ENCODE results near the gene PABPC1L2B.

GRCh38 chrX:73028876-73029275 is 26.1 kb downstream of the PABPC1L2B start:
- TF ChIP-seq POLR2A (IDR thresholded peaks at IDR 0.05) (no peak), POLR2AphosphoS5 (IDR thresholded peaks at IDR 0.05) (no peak), EP300 (IDR thresholded peaks at IDR 0.05; ENCODE audit: low read depth) (no peak)
- TF ChIP-seq, protein P1, sequence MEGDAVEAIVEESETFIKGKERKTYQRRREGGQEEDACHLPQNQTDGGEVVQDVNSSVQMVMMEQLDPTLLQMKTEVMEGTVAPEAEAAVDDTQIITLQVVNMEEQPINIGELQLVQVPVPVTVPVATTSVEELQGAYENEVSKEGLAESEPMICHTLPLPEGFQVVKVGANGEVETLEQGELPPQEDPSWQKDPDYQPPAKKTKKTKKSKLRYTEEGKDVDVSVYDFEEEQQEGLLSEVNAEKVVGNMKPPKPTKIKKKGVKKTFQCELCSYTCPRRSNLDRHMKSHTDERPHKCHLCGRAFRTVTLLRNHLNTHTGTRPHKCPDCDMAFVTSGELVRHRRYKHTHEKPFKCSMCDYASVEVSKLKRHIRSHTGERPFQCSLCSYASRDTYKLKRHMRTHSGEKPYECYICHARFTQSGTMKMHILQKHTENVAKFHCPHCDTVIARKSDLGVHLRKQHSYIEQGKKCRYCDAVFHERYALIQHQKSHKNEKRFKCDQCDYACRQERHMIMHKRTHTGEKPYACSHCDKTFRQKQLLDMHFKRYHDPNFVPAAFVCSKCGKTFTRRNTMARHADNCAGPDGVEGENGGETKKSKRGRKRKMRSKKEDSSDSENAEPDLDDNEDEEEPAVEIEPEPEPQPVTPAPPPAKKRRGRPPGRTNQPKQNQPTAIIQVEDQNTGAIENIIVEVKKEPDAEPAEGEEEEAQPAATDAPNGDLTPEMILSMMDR (IDR thresholded peaks at IDR 0.05), result no peak
